Astrocyte (in vitro differentiated cells and primary cell): ENCODE results near the gene THOP1.

Experiments
- CTCF ChIP-seq: IDR thresholded peaks from 2 replicates; pipeline ENCODE4 v1.5.1; 2011; ENCODE audit warnings: low read depth, mild to moderate bottlenecking, inconsistent platforms, low read length, moderate library complexity; ENCODE audit not compliant: insufficient read depth
- EZH2 ChIP-seq: IDR thresholded peaks from 2 replicates; pipeline ENCODE4 v1.6.1; 2012; ENCODE audit warnings: mild to moderate bottlenecking, low read length, inconsistent platforms; ENCODE audit not compliant: insufficient read depth

GRCh38 chr19:2782936-2783780 lies 2.1 kb upstream of the THOP1 start, which contains the start of gene SGTA:
- peak; percentile 20 for TF ChIP-seq CTCF
- no peak for TF ChIP-seq EZH2
